K562 (cell line): ENCODE data around the gene SLC1A2. TPM values are rescaled to one million over a fixed set of nuclear protein-coding genes. Genes with fewer than 3 reads are reported as not detected.

ENCODE experiments used
- FOXA3 ChIP-seq, 2 experiments: fragments of 450-650 bp in 1 of 2; sonication (generic) in 1 of 2; formaldehyde crosslinking; IDR thresholded peaks in 1 of 2; conservative IDR thresholded peaks in 1 of 2; 2 replicates each; pipeline versions ENCODE4 v1.4.0 to v1.8.0; 2020 to 2022; ENCODE audit warnings: mild to moderate bottlenecking in 2 of 2, missing genetic modification reagents in 1 of 2
- KLF10 ChIP-seq: fragments of 250-450 bp; sonication (Bioruptor Pico); IDR thresholded peaks from 2 replicates; pipeline ENCODE4 v1.6.1; 2021; ENCODE audit warnings: matching md5 sums
- MBD1 ChIP-seq: fragments of 250-450 bp; sonication (Bioruptor Pico); IDR thresholded peaks from 2 replicates; pipeline ENCODE4 v1.8.0; 2022; ENCODE audit warnings: inconsistent platforms
- NEUROD1 ChIP-seq: fragments of 150-350 bp; IDR thresholded peaks from 2 replicates; pipeline ENCODE4 v1.6.1; 2014; ENCODE audit warnings: borderline replicate concordance, low read length, low read depth; ENCODE audit not compliant: partially characterized antibody
- NFE2 ChIP-seq: IDR thresholded peaks from 2 replicates; pipeline ENCODE4 v1.6.1; 2014; ENCODE audit warnings: antibody characterized with exemption, low read depth
- NFRKB ChIP-seq: fragments of 450-650 bp; IDR thresholded peaks from 2 replicates; pipeline ENCODE4 v1.6.1; 2016; ENCODE audit warnings: low read depth
- RBBP5 ChIP-seq: fragments of 200-600 bp; sonication (generic); IDR thresholded peaks from 2 replicates; pipeline ENCODE4 v1.6.1; 2012; ENCODE audit warnings: borderline replicate concordance, mild to moderate bottlenecking, low read length, control low read depth, inconsistent platforms; ENCODE audit not compliant: insufficient read depth, poor library complexity, severe bottlenecking
- ZFX ChIP-seq: sonication (generic); formaldehyde crosslinking; IDR thresholded peaks from 2 replicates; pipeline ENCODE4 v1.8.0; 2022; ENCODE audit warnings: mild to moderate bottlenecking, missing genetic modification reagents, moderate library complexity
- ZNF277 ChIP-seq: fragments of 250-450 bp; sonication (Bioruptor Pico); IDR thresholded peaks from 2 replicates; pipeline ENCODE4 v1.8.0; 2022; ENCODE audit warnings: inconsistent platforms, mild to moderate bottlenecking, moderate library complexity, borderline replicate concordance
- ZNF778 ChIP-seq: fragments of 450-650 bp; formaldehyde crosslinking; IDR thresholded peaks from 2 replicates; pipeline ENCODE4 v1.4.0; 2020; ENCODE audit warnings: mild to moderate bottlenecking, moderate library complexity
- ZNF785 ChIP-seq: fragments of 250-450 bp; sonication (Bioruptor Pico); IDR thresholded peaks from 2 replicates; pipeline ENCODE4 v1.4.0; 2020; ENCODE audit warnings: mild to moderate bottlenecking
- ZSCAN32 ChIP-seq: fragments of 450-650 bp; formaldehyde crosslinking; IDR thresholded peaks from 2 replicates; pipeline ENCODE4 v1.4.0; 2020; ENCODE audit warnings: mild to moderate bottlenecking, moderate library complexity
- polyA plus RNA-seq, 8 experiments: library from polyadenylated mRNA; depleted of rRNA in 4 of 8; stranded (reverse) in 5 of 8; unstranded in 3 of 8; fragments of >200 nt; fragmentation: Nextera tagmentation in 2 of 8; fragmentation: Illumina TruSeq in 1 of 8; extraction: Ambion mirVana in 2 of 8; extraction: Trizol in 1 of 8; gene quantifications; 2 replicates each; pipeline versions ENCODE4 v1.2.1 to v1.2.3, GENCODE V29; 2011 to 2014; ENCODE audit warnings: inconsistent platforms in 1 of 8, missing spikeins in 1 of 8
- total RNA-seq, 7 experiments: library from RNA; depleted of rRNA in 6 of 7; stranded (reverse); fragments of >200 nt in 6 of 7; fragmentation: Illumina TruSeq in 2 of 7; extraction: Trizol in 2 of 7; gene quantifications; 2 replicates each; pipeline versions ENCODE4 v1.2.1 to v1.2.3, GENCODE V29; 2011 to 2021; ENCODE audit warnings: low replicate concordance in 1 of 7

SLC1A2 gene
- total and polyA plus RNA-seq, 9 of the 15 experiments (the other 6 are each of a cell fraction or from before 2014, with no cell fraction given), result 0.03 to 0.07 (median 0.04) TPM; not detected in 5

- no peak for TF ChIP-seq MBD1 (CRISPR knock-in tag)
- no peak for TF ChIP-seq ZFX (CRISPR knock-in tag)
- TF ChIP-seq KLF10 (CRISPR knock-in tag), result no peak
- no peak for TF ChIP-seq NEUROD1
- TF ChIP-seq NFE2, result no peak
- no peak for TF ChIP-seq ZNF785 (CRISPR knock-in tag)
- TF ChIP-seq ZNF277 (CRISPR knock-in tag), result no peak
- no peak for TF ChIP-seq FOXA3 (CRISPR knock-in tag; conservative IDR thresholded peaks at IDR 0.05 in 1 of 2, IDR thresholded peaks at IDR 0.05 in 1 of 2)
- TF ChIP-seq ZSCAN32, result no peak
- no peak for TF ChIP-seq NFRKB
- no peak for TF ChIP-seq ZNF778 (CRISPR knock-in tag)
- no peak for TF ChIP-seq RBBP5
Measured at GRCh38 chr11:35253237-35253636, 166.1 kb downstream of the SLC1A2 start (continued).
